GM19351 (cell line): ENCODE measurements around the gene POLE2.
"Not testable (repeated sequence)": the region's sequence is repeated elsewhere in the genome, so short reads cannot be mapped to it uniquely, and the experiment has no call there.

Experiments used
- ATAC-seq: cut with Tn5 transposase; IDR thresholded peaks from one replicate; pipeline ENCODE4 v1.9.1; 2021; ENCODE audit warnings: mild to moderate bottlenecking, moderate library complexity; ENCODE audit not compliant: unreplicated experiment

The POLE2 gene

GRCh38 chr14:49687942-49688700, at the start of gene POLE2:
TSS of gene POLE2 (minus strand) at chr14:49688214. CDS start at chr14:49688203, 11 bp downstream.
- peak; percentile 81 for ATAC-seq

- ATAC-seq: not testable (repeated sequence)
Observed at GRCh38 chr14:49735669-49736068, 47.7 kb upstream of the POLE2 start.

GRCh38 chr14:49733836-49734235, 45.8 kb upstream of the POLE2 start:
- ATAC-seq: no peak

GRCh38 chr14:49732896-49733295, 44.9 kb upstream of the POLE2 start:
- ATAC-seq: no peak

GRCh38 chr14:49727171-49727570, 39.2 kb upstream of the POLE2 start:
- ATAC-seq: no peak

GRCh38 chr14:49721733-49722435, 33.9 kb upstream of the POLE2 start:
- not testable (repeated sequence) for ATAC-seq

- no peak for ATAC-seq
Observed at GRCh38 chr14:49720744-49721143, 32.7 kb upstream of the POLE2 start.

- ATAC-seq: not testable (repeated sequence)
Observed at GRCh38 chr14:49710993-49711392, 23.0 kb upstream of the POLE2 start.

- ATAC-seq: not testable (repeated sequence)
Observed at GRCh38 chr14:49704471-49704870, 16.5 kb upstream of the POLE2 start.

GRCh38 chr14:49703965-49704364, 16.0 kb upstream of the POLE2 start:
- ATAC-seq: no peak

GRCh38 chr14:49702725-49703124, 14.7 kb upstream of the POLE2 start:
- ATAC-seq: no peak

- not testable (repeated sequence) for ATAC-seq
Observed at GRCh38 chr14:49693735-49694124, 5.7 kb upstream of the POLE2 start.

GRCh38 chr14:49692811-49693734, 5.1 kb upstream of the POLE2 start, which contains the start of gene KLHDC1:
TSS of gene KLHDC1 (plus strand) at chr14:49693120. CDS start at chr14:49693195, 75 bp downstream.
- ATAC-seq: peak; percentile 62

GRCh38 chr14:49692193-49692757, 4.3 kb upstream of the POLE2 start:
- no peak for ATAC-seq

GRCh38 chr14:49691031-49691430, 3.0 kb upstream of the POLE2 start:
- no peak for ATAC-seq

- no peak for ATAC-seq
Observed at GRCh38 chr14:49688701-49689030, 652 bp upstream of the POLE2 start.

GRCh38 chr14:49686425-49686824, 1.6 kb downstream of the POLE2 start:
- no peak for ATAC-seq

GRCh38 chr14:49679271-49679670, 8.7 kb downstream of the POLE2 start:
- no peak for ATAC-seq

- ATAC-seq: no peak
Observed at GRCh38 chr14:49677643-49678042, 10.4 kb downstream of the POLE2 start.

- no peak for ATAC-seq
Observed at GRCh38 chr14:49673586-49673985, 14.4 kb downstream of the POLE2 start.

- no peak for ATAC-seq
Observed at GRCh38 chr14:49670475-49670874, 17.5 kb downstream of the POLE2 start.
